ENCODE measurements around the gene NCOR2.

NCOR2 gene

DNA sequence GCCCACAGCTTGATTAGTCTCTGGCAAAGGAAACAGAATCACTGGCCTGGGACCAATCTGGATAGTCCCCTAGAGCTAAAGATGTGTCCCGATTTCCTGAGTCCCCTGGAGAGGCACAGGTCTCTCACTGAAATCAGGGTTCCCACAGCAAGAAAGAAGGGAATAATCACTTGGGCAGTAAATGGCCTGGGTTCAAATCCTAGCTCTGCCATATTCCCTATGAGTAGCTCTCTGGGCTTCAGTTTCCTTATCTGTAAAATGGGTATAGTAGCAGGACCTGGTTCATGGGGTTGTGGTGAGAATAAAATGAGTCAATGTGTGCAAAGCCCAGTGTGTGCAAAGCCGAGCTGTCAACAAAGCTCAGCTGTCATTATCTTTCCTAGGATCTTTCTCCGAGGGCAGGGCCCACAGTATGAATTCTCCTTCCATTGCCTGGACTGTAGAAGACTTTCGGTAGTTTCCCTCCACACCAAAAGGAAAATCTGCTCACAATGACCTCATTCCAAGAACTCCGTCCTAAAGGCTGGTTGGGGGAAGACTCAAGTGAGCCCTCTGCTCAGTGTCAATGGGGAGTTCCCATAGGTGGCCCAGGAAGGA lies 12.6 kb upstream of the NCOR2 start:
- peaks cover 11% of the 10 kb centered on the region for H3K4me1 ChIP-seq (ENCODE audit: insufficient read depth, insufficient read length)
- no peak overlapping the region for H3K4me3 ChIP-seq (ENCODE audit: insufficient read length, low read depth)

DNA sequence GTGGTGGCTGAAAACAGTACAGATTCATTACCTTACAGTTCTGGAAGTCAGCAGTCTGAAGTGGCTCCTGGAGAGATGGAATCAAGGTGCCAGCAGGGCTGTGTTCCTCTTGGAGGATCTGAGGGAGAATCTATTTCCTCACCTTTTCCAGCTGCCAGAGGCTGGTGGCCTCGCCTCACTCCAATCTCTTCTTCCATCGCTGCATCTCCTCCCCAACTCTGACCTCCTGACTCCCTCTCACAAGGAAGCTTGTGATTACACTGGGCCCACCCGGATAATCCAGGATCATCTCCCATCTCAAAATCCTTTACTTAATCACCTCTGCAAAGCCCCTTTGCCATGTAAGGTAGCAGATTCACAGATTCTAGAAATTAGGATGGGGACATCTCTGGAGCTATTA lies 11.4 kb upstream of the NCOR2 start:
- H3K9me3 ChIP-seq (ENCODE audit: insufficient read depth, low read length) = peaks cover 23% of the 10 kb centered on the region; the same call in 1 of the 2 replicates
- no peaks in the 10 kb centered on the region for H3K27me3 ChIP-seq (ENCODE audit: insufficient read depth, insufficient read length)
- H3K4me1 ChIP-seq (ENCODE audit: insufficient read depth, insufficient read length) = peaks cover 17% of the 10 kb centered on the region
- no peak for DNase-seq (ENCODE audit: low read depth, low spot score)
- TF ChIP-seq SUZ12 (IDR thresholded peaks at IDR 0.05; ENCODE audit: extremely low read depth, insufficient read depth, insufficient read length) (no peak), ZNF274 (IDR thresholded peaks at IDR 0.05; ENCODE audit: low read depth, low read length) (no peak), YY1 (IDR thresholded peaks at IDR 0.05; ENCODE audit: insufficient read depth, insufficient read length) (no peak)
- no peak overlapping the region for H3K9ac ChIP-seq (ENCODE audit: insufficient read length, low read depth)
- no peaks in the 10 kb centered on the region for H3K36me3 ChIP-seq (ENCODE audit: insufficient read depth, insufficient read length, low read length)
- H3K4me3 ChIP-seq (ENCODE audit: insufficient read length, low read depth) = no peak overlapping the region

More for the DNA sequence above, 12.6 kb upstream of the NCOR2 start:
- Histone ChIP-seq H3K36me3 (ENCODE audit: insufficient read depth, insufficient read length, low read length) (no peaks in the 10 kb centered on the region), H3K9me3 (ENCODE audit: insufficient read depth, low read length) (peaks cover 25% of the 10 kb centered on the region; the same call in 1 of the 2 replicates), H3K27me3 (ENCODE audit: insufficient read depth, insufficient read length) (no peaks in the 10 kb centered on the region), H3K9ac (ENCODE audit: insufficient read length, low read depth) (no peak overlapping the region)
- no peak for DNase-seq (ENCODE audit: low read depth, low spot score)
- TF ChIP-seq ZNF274 (IDR thresholded peaks at IDR 0.05; ENCODE audit: low read depth, low read length) (peak; percentile 59; the same call in 1 of the 2 replicates), SUZ12 (IDR thresholded peaks at IDR 0.05; ENCODE audit: extremely low read depth, insufficient read depth, insufficient read length) (no peak), YY1 (IDR thresholded peaks at IDR 0.05; ENCODE audit: insufficient read depth, insufficient read length) (no peak)

DNA sequence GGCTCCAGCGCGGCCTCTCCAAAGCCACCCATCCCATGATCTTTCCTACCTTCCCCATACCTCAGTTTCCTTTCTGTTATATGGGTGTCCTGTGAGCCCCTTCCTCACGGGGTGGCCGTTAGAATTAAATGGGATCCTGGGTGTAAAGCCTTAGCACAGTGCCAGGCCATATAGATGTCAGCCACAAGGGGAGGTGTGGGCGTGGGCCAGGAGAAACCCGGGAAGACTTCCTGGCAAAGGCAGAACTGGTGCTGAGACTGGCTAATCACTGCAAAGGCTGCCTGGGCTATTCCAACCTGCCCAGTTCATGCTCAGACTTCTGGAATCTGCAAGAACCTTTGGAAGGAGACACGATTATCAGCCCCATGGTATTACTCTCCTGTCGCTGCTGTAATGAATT lies 11.0 kb upstream of the NCOR2 start:
- no peak for DNase-seq (ENCODE audit: low read depth, low spot score)
- Histone ChIP-seq H3K36me3 (ENCODE audit: insufficient read depth, insufficient read length, low read length) (no peaks in the 10 kb centered on the region), H3K4me1 (ENCODE audit: insufficient read depth, insufficient read length) (peaks cover 21% of the 10 kb centered on the region), H3K9me3 (ENCODE audit: insufficient read depth, low read length) (peaks cover 23% of the 10 kb centered on the region; the same call in 1 of the 2 replicates), H3K4me3 (ENCODE audit: insufficient read length, low read depth) (no peak overlapping the region), H3K27me3 (ENCODE audit: insufficient read depth, insufficient read length) (no peaks in the 10 kb centered on the region), H3K9ac (ENCODE audit: insufficient read length, low read depth) (peak overlapping the region; percentile 34)
- TF ChIP-seq SUZ12 (IDR thresholded peaks at IDR 0.05; ENCODE audit: extremely low read depth, insufficient read depth, insufficient read length) = no peak
- no peak for TF ChIP-seq YY1 (IDR thresholded peaks at IDR 0.05; ENCODE audit: insufficient read depth, insufficient read length)
- TF ChIP-seq ZNF274 (IDR thresholded peaks at IDR 0.05; ENCODE audit: low read depth, low read length) = no peak

DNA sequence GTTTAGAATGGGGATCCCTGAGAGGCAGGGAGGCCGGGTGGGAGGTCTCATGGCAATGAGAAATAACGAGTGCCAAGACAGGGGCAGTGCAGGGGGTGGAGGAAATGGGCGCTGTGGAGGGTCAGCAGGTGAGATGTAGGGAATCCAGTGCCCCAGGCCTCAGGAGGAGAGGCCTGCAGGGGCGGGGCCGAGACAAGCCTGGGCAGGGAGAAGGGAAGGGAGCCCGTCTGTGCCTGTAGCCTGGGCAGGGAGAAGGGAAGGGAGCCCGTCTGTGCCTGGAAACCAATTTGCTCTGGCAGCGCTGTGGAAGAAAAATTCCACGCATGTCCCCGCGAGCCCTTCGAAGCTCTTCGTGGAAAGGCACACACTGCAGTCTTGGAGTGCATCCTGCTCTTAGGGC lies 10.6 kb upstream of the NCOR2 start:
- no peaks in the 10 kb centered on the region for H3K27me3 ChIP-seq (ENCODE audit: insufficient read depth, insufficient read length)
- H3K9ac ChIP-seq (ENCODE audit: insufficient read length, low read depth) = peak overlapping the region; percentile 34
- H3K4me3 ChIP-seq (ENCODE audit: insufficient read length, low read depth) = no peak overlapping the region
- no peaks in the 10 kb centered on the region for H3K36me3 ChIP-seq (ENCODE audit: insufficient read depth, insufficient read length, low read length)
- DNase-seq (ENCODE audit: low read depth, low spot score) = no peak
- peaks cover 21% of the 10 kb centered on the region for H3K4me1 ChIP-seq (ENCODE audit: insufficient read depth, insufficient read length)
- peaks cover 23% of the 10 kb centered on the region; the same call in 1 of the 2 replicates for H3K9me3 ChIP-seq (ENCODE audit: insufficient read depth, low read length)
- no peak for TF ChIP-seq ZNF274 (IDR thresholded peaks at IDR 0.05; ENCODE audit: low read depth, low read length)
- no peak for TF ChIP-seq SUZ12 (IDR thresholded peaks at IDR 0.05; ENCODE audit: extremely low read depth, insufficient read depth, insufficient read length)
- no peak for TF ChIP-seq YY1 (IDR thresholded peaks at IDR 0.05; ENCODE audit: insufficient read depth, insufficient read length)

DNA sequence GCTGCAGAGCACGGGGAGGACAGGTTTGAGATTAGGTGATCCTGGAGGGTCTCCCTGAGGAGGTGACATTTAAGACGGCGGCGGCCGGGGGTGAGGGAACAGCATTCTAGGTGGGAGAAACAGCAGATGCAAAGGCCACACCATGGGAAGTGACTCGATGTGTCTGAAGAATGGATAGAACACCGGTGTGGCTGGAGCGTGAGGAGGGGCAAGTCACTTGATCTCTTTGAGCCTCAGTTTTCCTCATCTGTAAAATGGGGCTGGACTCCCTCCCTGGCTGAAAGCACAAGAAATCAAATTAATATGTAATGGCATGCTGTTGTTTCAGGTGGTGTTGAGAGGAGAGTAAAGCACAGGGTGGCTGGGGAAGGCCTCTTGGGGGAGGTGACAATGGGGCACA lies 10.0 kb upstream of the NCOR2 start:
- H3K36me3 ChIP-seq (ENCODE audit: insufficient read depth, insufficient read length, low read length) = no peaks in the 10 kb centered on the region
- TF ChIP-seq YY1 (IDR thresholded peaks at IDR 0.05; ENCODE audit: insufficient read depth, insufficient read length) (no peak), ZNF274 (IDR thresholded peaks at IDR 0.05; ENCODE audit: low read depth, low read length) (no peak), SUZ12 (IDR thresholded peaks at IDR 0.05; ENCODE audit: extremely low read depth, insufficient read depth, insufficient read length) (no peak)
- no peak overlapping the region for H3K9ac ChIP-seq (ENCODE audit: insufficient read length, low read depth)
- peaks cover 23% of the 10 kb centered on the region; the same call in 1 of the 2 replicates for H3K9me3 ChIP-seq (ENCODE audit: insufficient read depth, low read length)
- no peak for DNase-seq (ENCODE audit: low read depth, low spot score)
- peaks cover 23% of the 10 kb centered on the region for H3K4me1 ChIP-seq (ENCODE audit: insufficient read depth, insufficient read length)
- no peak overlapping the region for H3K4me3 ChIP-seq (ENCODE audit: insufficient read length, low read depth)
- no peaks in the 10 kb centered on the region for H3K27me3 ChIP-seq (ENCODE audit: insufficient read depth, insufficient read length)

DNA sequence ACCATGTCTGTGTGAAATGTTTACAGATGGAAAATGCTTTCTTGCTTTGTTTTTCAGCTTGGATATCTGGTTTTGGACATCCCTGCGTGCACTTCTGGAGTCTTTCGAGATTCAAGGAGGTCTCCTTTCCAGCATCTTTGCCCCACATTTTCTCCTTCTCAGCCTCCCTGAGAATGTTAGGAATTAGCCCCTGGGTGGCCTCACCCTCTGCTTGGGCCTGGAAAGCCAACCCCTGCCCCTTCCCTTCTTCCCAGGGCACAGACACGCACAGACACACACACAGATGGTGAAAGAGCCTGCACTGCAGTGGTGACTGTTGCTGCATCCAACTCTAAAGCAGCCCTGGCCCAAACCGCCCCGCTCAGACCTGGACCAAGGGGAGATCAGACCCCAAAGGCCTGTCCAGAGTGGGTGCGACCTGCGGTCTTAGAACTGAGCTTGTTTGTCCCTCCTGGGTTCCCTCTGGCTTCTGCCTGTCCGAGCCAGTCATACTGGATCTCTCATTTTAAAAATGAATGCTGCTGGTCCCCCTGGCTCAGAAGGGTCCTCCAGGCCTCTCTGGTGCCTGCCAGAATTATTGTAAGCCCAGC lies 8.7 kb upstream of the NCOR2 start:
- Histone ChIP-seq H3K27me3 (ENCODE audit: insufficient read depth, insufficient read length) (no peaks in the 10 kb centered on the region), H3K4me1 (ENCODE audit: insufficient read depth, insufficient read length) (peaks cover 18% of the 10 kb centered on the region), H3K9me3 (ENCODE audit: insufficient read depth, low read length) (peaks cover 23% of the 10 kb centered on the region; the same call in 1 of the 2 replicates), H3K36me3 (ENCODE audit: insufficient read depth, insufficient read length, low read length) (no peaks in the 10 kb centered on the region), H3K4me3 (ENCODE audit: insufficient read length, low read depth) (no peak overlapping the region), H3K9ac (ENCODE audit: insufficient read length, low read depth) (no peak overlapping the region)
- no peak for DNase-seq (ENCODE audit: low read depth, low spot score)
- TF ChIP-seq SUZ12 (IDR thresholded peaks at IDR 0.05; ENCODE audit: extremely low read depth, insufficient read depth, insufficient read length) = no peak
- TF ChIP-seq ZNF274 (IDR thresholded peaks at IDR 0.05; ENCODE audit: low read depth, low read length) = no peak
- TF ChIP-seq YY1 (IDR thresholded peaks at IDR 0.05; ENCODE audit: insufficient read depth, insufficient read length) = no peak
